CD4-positive, alpha-beta T cell (primary cell): ENCODE data around the gene DISP2. TPM values are rescaled to one million over a fixed set of nuclear protein-coding genes. Genes with fewer than 3 reads are reported as not detected.
A peak's percentile ranks its signal among the peaks of the same experiment; 100 is the strongest.

Experiments
- ATAC-seq: fragments of 200-7000 bp; cut with Tn5 transposase; one replicate; pipeline ENCODE4 v1.10.0; 2022; ENCODE audit warnings: mild to moderate bottlenecking; ENCODE audit not compliant: poor library complexity
- CTCF ChIA-PET: fragments of 350-600 bp; sonication (Branson Sonifier 250); formaldehyde crosslinking; loops from one replicate; lab custom pipeline; 2021; ENCODE audit warnings: antibody characterized with exemption, inconsistent platforms; lab: Charles Lee
- POLR2A ChIA-PET: fragments of 350-600 bp; sonication (Branson Sonifier 250); formaldehyde crosslinking; loops from one replicate; lab custom pipeline; 2021; ENCODE audit warnings: antibody characterized with exemption, inconsistent platforms; lab: Charles Lee
- DNase-seq, 14 experiments: peaks; one replicate each; pipeline ENCODE4 v3.0.0-alpha.2; 2013 to 2020; ENCODE audit warnings: mixed read lengths in 2 of 14
- H3K27ac ChIP-seq, 2 donors: one replicate each; pipeline versions ENCODE4 v1.5.1 to v1.7.0; 2013; ENCODE audit warnings: low read length in 2 of 2, low read depth in 1 of 2, mild to moderate bottlenecking in 1 of 2
- H3K27me3 ChIP-seq, 2 experiments: 1 replicate in 1 of 2; 2 replicates in 1 of 2; pipeline versions ENCODE4 v1.6.1 to v1.7.0; 2013; ENCODE audit warnings: low read length in 2 of 2, control low read depth in 1 of 2, mild to moderate bottlenecking in 1 of 2, moderate library complexity in 1 of 2; ENCODE audit not compliant: insufficient read depth in 2 of 2, control insufficient read depth in 1 of 2
- H3K36me3 ChIP-seq: one replicate; pipeline ENCODE4 v1.6.1; 2013; ENCODE audit warnings: low read length, control low read depth; ENCODE audit not compliant: insufficient read depth
- H3K4me1 ChIP-seq: one replicate; pipeline ENCODE4 v1.6.1; 2013; ENCODE audit warnings: low read length, control low read depth; ENCODE audit not compliant: insufficient read depth
- H3K4me3 ChIP-seq: one replicate; pipeline ENCODE4 v1.5.1; 2013; ENCODE audit warnings: mild to moderate bottlenecking, low read length, moderate library complexity
- H3K9me3 ChIP-seq, 2 experiments: 1 replicate in 1 of 2; 2 replicates in 1 of 2; pipeline versions ENCODE4 v1.6.1 to v1.7.0; 2013; ENCODE audit warnings: low read length in 2 of 2, mild to moderate bottlenecking in 2 of 2, control low read depth in 1 of 2, moderate library complexity in 1 of 2; ENCODE audit not compliant: control insufficient read depth in 1 of 2, insufficient read depth in 1 of 2
- H3K27ac Mint-ChIP-seq: one replicate; pipeline ENCODE4 v1.8.0; 2020; ENCODE audit warnings: mixed read lengths
- H3K27me3 Mint-ChIP-seq: one replicate; pipeline ENCODE4 v1.8.0; 2021; ENCODE audit warnings: mixed read lengths
- H3K36me3 Mint-ChIP-seq: one replicate; pipeline ENCODE4 v1.8.0; 2021; ENCODE audit warnings: low read depth, mixed read lengths
- H3K4me1 Mint-ChIP-seq: one replicate; pipeline ENCODE4 v1.8.0; 2021; ENCODE audit warnings: low read depth, mixed read lengths
- H3K4me3 Mint-ChIP-seq: one replicate; pipeline ENCODE4 v1.8.0; 2020; ENCODE audit warnings: mild to moderate bottlenecking, mixed read lengths
- H3K9me3 Mint-ChIP-seq: one replicate; pipeline ENCODE4 v1.8.0; 2020; ENCODE audit warnings: mixed read lengths
- CTCF ChIP-seq: fragments of 200-600 bp; IDR thresholded peaks from one replicate; pipeline ENCODE4 v1.8.0; 2022; ENCODE audit warnings: antibody characterized with exemption, mild to moderate bottlenecking
- intact Hi-C, 2 experiments: fragments of 100-400 bp; cut with DNase I in 1 of 2; cut with micrococcal nuclease in 1 of 2; formaldehyde crosslinking; loops; one replicate each; pipeline versions ENCODE4 v1.15.1 to v1.9.0; 2023 to 2025; cut with DNase I, micrococcal nuclease
- total RNA-seq, 174 experiments: library from RNA in 2 of 174; stranded (reverse) in 2 of 174; gene quantifications; one replicate each; pipeline ENCODE4 v1.2.3 and lab custom pipeline; 2021 to 2026

The DISP2 gene
- total RNA-seq, 2 experiments from 2014 or later, result 0.03 to 0.06 TPM

- ATAC-seq, result peak; percentile 10
- POLR2A ChIA-PET, result interaction anchor here (0.8 to 3.8 kb wide), 9 partner anchors 10 to 116 kb away, joined by 3 to 65 read pairs (median 6); partner anchors contain the start of genes BAHD1, DISP2 and PLCB2
- Mint-ChIP-seq H3K27me3 (no peaks in the 10 kb centered on the region), H3K9me3 (no peaks in the 10 kb centered on the region), H3K4me3 (peak overlapping the region; percentile 92), H3K36me3 (no peaks in the 10 kb centered on the region), H3K27ac (peak overlapping the region; percentile 65), H3K4me1 (peaks cover 42% of the 10 kb centered on the region)
- Histone ChIP-seq H3K9me3 (no peaks in the 10 kb centered on the region), H3K27me3 (no peaks in the 10 kb centered on the region), H3K4me3 (peak overlapping the region; percentile 55), H3K4me1 (peaks cover 32% of the 10 kb centered on the region), H3K36me3 (no peaks in the 10 kb centered on the region), H3K27ac (no peak overlapping the region)
- DNase-seq, result peak in 5 of 14 experiments; percentile 18 to 71 (median 24)
- CTCF ChIA-PET, result interaction anchor here (1.8 to 5.5 kb wide), 6 partner anchors 14 to 50 kb away, joined by 6 to 55 read pairs (median 22); partner anchors contain the start of gene PLCB2
- intact Hi-C loops, result loop anchor here (1.0 to 10.0 kb wide), 6 partner anchors 9 to 908 kb away; partner anchors contain the start of genes ANKRD63 (in 1 of the 2), BMF (in 1 of the 2), CHP1 (in 1 of the 2) and EXD1 (in 1 of the 2)
- TF ChIP-seq CTCF, result no peak
These were observed 33.8 kb upstream of the DISP2 start for GRCh38 chr15:40323953-40324937.

GRCh38 chr15:40325188-40325587 is 32.8 kb upstream of the DISP2 start:
- H3K4me1 Mint-ChIP-seq, result peaks cover 42% of the 10 kb centered on the region
- ChIA-PET CTCF (interaction anchor here (1.8 to 5.5 kb wide), 3 partner anchors 13 to 19 kb away, joined by 6 to 34 read pairs (median 8); partner anchors contain the start of gene PLCB2), POLR2A (interaction anchor here (0.6 to 1.8 kb wide), 7 partner anchors 9 to 73 kb away, joined by 3 to 8 read pairs (median 4); partner anchors contain the start of gene PLCB2)
- peak overlapping the region; percentile 65 for H3K27ac Mint-ChIP-seq
- intact Hi-C loops, result loop anchor here in 1 of 2 experiments (10.0 kb wide), 1 partner anchor 540 kb away; the partner anchor contains the start of gene FSIP1
- no peaks in the 10 kb centered on the region for H3K9me3 ChIP-seq
- no peaks in the 10 kb centered on the region for H3K9me3 Mint-ChIP-seq
- H3K4me3 Mint-ChIP-seq, result peak overlapping the region; percentile 92
- no peaks in the 10 kb centered on the region for H3K36me3 ChIP-seq
- H3K4me1 ChIP-seq, result peaks cover 32% of the 10 kb centered on the region
- H3K27me3 Mint-ChIP-seq, result no peaks in the 10 kb centered on the region
- no peak overlapping the region for H3K27ac ChIP-seq
- no peak for TF ChIP-seq CTCF
- peak overlapping the region; percentile 55 for H3K4me3 ChIP-seq
- DNase-seq, result no peak
- H3K27me3 ChIP-seq, result no peaks in the 10 kb centered on the region
- no peaks in the 10 kb centered on the region for H3K36me3 Mint-ChIP-seq
- ATAC-seq, result no peak

GRCh38 chr15:40325700-40326099 is 32.3 kb upstream of the DISP2 start:
- no peak overlapping the region for H3K27ac ChIP-seq
- Mint-ChIP-seq H3K4me3 (peak overlapping the region; percentile 92), H3K4me1 (peaks cover 42% of the 10 kb centered on the region)

More at GRCh38 chr15:40325700-40326099, 32.3 kb upstream of the DISP2 start:
- Mint-ChIP-seq H3K27ac (peak overlapping the region; percentile 65), H3K9me3 (no peaks in the 10 kb centered on the region), H3K27me3 (no peaks in the 10 kb centered on the region), H3K36me3 (no peaks in the 10 kb centered on the region)
- H3K36me3 ChIP-seq, result no peaks in the 10 kb centered on the region
- intact Hi-C loops, result loop anchor here in 1 of 2 experiments (10.0 kb wide), 1 partner anchor 541 kb away; the partner anchor contains the start of gene FSIP1
- no peak for TF ChIP-seq CTCF
- ChIA-PET POLR2A (interaction anchor here (0.6 to 1.8 kb wide), 4 partner anchors 12 to 73 kb away, joined by 3 to 8 read pairs (median 4); no protein-coding TSS in a partner anchor), CTCF (interaction anchor here (0.9 to 5.5 kb wide), 4 partner anchors 12 to 96 kb away, joined by 4 to 34 read pairs (median 7); partner anchors contain the start of gene PLCB2)
- H3K4me3 ChIP-seq, result no peak overlapping the region
- ATAC-seq (no peak), DNase-seq (no peak)
- H3K9me3 ChIP-seq, result no peaks in the 10 kb centered on the region
- no peaks in the 10 kb centered on the region for H3K27me3 ChIP-seq
- peaks cover 30% of the 10 kb centered on the region for H3K4me1 ChIP-seq
